ENCODE measurements around the gene TBX3.
A peak's percentile ranks its signal among the peaks of the same experiment; 100 is the strongest.

The TBX3 gene

DNA sequence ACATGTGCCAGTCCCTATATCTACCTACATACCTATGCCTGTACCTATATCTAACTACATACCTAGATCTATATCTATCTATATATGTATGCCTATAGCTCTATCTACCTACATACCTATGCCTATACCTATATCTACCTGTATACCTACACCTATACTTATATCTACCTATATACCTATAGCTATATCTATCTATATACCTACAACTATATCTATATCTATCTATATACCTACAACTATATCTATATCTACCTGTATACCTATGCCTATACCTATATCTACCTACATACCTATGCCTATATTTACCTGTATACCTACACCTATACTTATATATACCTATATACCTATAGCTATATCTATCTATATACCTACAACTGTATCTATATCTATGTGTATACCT is 56.6 kb downstream of the TBX3 start:
- DNase-seq (ENCODE audit: low read depth, low spot score), result no peak

DNA sequence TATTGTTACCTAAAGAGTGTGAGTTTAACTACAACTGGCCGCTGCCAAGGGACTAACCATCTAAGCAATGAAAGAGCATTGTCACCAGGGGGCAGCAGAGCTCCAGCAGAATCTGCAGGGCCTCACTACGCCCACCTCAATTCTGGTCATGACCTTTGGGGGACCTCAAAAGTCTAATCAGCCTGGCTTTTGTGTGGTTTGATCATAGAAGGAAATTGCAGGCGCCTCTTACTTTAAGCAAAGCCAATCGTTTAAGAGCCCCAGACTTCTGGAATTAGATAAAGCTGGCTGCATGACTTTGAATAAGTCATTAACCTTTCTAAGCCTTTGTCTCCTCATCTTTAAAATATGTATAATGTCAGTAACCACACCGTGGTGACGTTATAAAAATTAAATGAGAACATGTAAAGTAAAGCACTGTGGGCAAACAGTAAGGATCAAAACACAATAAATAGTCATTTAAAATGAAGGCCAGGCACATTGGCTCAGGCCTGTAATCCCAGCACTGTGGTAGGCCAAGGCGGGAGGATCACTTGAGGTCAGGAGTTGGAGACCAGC is 58.6 kb downstream of the TBX3 start:
- DNase-seq (ENCODE audit: low read depth, low spot score), result peak; percentile 48

DNA sequence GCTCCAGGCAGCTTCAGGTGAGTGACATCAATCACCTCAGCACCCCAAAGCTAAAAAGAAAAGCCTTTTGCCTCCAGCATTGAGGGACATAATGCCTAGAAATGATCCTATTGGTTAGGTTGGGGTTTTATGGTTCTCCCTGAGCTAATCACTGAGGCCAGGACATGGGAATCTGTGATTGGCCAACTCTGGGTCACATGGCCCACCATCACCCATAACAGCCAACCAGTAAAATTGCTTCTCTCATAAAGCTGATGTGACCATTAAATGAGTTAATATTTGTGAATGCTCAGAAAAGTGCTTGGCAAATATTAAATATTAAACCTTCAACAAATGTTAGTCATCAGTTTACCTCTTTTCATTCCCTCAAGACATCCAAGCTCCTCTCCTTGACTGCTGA is 60.2 kb downstream of the TBX3 start:
- no peak for DNase-seq (ENCODE audit: low read depth, low spot score)
